SK-N-MC (cell line): ENCODE measurements around the gene TAF11.

Experiments
- EZH2 ChIP-seq: fragments of 200-600 bp; sonication (generic); IDR thresholded peaks from one replicate; pipeline ENCODE4 v1.6.1; 2017; ENCODE audit warnings: antibody characterized with exemption
- FOXP2 ChIP-seq: optimal IDR thresholded peaks from 2 replicates; pipeline ENCODE3; 2011; ENCODE audit warnings: mild to moderate bottlenecking, moderate library complexity; ENCODE audit not compliant: insufficient read depth; ENCODE audit errors: extremely low read length, control extremely low read depth
- POLR2AphosphoS5 ChIP-seq: IDR thresholded peaks from 2 replicates; pipeline ENCODE4 v1.6.1; 2012; ENCODE audit warnings: mild to moderate bottlenecking, low read depth, low read length, borderline replicate concordance

DNA sequence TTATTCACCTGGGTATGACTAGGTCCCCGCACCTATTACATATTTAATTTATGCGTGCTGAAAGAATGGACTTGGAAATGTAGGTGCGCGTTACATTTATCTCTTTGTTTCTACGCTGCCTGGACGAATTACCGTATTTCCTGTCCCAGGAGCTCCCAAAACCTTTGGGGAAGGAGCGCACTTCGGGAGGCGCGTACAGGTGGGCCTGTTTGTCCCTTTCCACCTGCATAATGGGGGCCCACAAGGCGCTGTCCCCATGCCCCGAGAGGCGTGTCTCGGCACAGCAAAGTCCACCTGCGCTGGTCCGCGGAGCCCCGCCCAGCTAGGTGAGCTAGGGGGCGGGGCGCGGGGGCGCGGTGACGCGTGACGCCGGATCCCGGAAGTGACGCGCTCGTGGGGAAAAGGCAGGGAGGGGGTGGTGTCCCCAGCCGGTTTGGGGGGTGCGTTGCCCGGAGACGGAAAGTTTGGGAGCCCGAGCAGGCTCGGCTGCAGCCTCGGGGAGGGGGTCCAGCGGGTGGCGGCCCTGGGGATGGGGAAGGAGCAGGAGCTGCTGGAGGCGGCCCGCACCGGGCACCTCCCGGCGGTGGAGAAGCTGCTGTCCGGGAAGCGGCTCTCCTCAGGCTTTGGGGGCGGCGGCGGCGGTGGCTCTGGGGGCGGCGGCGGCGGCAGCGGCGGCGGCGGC, 1.2 kb upstream of the TAF11 start, which contains the start of gene ANKS1A:
- TF ChIP-seq POLR2AphosphoS5 (peak; percentile 86), EZH2 (no peak), FOXP2 (no peak)
